Airway epithelial cell (primary cell): Measurements from ENCODE around the gene PLG. TPM values are rescaled to one million over a fixed set of nuclear protein-coding genes. Genes with fewer than 3 reads are reported as not detected.

Source experiments
- total RNA-seq: library from RNA; depleted of rRNA; stranded (reverse); fragments of >200 nt; gene quantifications from 2 replicates; pipeline ENCODE4 v1.2.3, GENCODE V29; 2015

PLG gene
- total RNA-seq: not detected in 2 replicates

DNA sequence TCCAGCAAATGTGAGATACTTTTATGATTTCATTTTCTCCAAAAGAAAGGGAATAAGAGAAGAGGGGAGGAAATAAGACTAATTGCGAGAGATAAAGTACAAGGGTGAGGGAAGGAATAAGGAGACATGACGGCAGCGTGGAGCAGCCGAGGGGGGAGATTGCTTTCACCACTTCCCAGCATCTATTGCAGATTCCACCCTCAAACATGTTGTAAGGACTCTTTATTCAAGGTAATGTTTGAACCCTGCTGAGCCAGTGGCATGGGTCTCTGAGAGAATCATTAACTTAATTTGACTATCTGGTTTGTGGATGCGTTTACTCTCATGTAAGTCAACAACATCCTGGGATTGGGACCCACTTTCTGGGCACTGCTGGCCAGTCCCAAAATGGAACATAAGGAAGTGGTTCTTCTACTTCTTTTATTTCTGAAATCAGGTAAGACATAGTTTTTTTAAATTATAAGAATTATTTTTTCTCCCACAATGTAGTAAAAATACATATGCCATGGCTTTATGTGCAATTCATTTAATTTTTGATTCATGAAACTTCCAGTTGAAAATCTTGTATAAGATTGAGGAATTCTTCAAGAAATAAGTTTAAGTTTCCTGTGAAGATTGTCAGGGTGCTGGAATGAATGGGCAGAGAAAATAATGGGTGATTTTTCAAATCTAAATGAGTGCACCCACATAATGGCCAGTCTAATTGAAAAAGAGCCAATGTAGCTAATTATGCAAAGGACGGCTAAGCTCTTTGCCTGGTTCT lies at the start of gene PLG:
PLG (plus strand) TSS at position 327 of the 763 bp plus-strand sequence; CDS start at position 388, 61 bp downstream.

DNA sequence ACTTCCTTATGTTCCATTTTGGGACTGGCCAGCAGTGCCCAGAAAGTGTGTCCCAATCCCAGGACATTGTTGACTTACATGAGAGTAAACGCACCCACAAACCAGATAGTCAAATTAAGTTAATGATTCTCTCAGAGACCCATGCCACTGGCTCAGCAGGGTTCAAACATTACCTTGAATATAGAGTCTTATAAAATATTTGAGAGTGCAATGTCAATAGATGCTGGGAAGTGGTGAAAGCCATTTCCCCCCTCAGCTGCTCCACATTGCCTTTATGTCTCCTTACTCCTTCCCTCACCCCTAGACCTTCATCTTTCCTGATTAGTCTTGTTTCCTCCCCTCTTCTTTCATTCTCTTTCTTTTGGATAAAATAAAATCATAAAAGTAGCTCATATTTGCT lies 37.8 kb upstream of the PLG start, which contains the start of gene LPA:
LPA (minus strand) TSS at position 78 of the 400 bp plus-strand sequence; CDS start at position 17, 61 bp downstream.

Other genes starting within 250 kb of the PLG start
- not detected in 2 replicates for gene LPA, start 38.0 kb upstream of the PLG start, total RNA-seq